NCI-H146 (cell line): ENCODE results near the gene ZNF780A.
"Not testable (repeated sequence)": the region's sequence is repeated elsewhere in the genome, so short reads cannot be mapped to it uniquely, and the experiment has no call there.

ENCODE experiments used
- DNase-seq: peaks from one replicate; lab custom pipeline; 2025; lab: John Stamatoyannopoulos, UW

ZNF780A gene

DNA sequence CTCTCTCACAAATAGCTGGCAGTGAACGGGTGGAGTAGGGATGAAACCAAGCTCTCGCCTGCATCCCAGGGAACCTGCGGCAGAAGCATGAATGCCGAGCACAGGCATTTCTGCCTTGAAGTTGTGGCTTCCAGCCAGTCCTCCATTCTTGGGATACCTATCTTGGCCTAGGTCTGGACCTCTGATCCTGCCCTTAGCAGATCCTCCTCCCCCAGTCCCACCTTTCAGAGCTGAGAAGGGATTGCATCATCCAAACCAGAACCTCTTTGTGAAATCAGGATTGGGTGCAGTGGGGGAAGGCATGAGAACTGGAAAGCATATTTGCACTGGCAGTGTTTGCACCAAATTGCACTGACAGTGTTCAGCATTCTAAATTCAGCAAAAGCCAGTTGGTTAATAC, 5.8 kb downstream of the ZNF780A start:
- DNase-seq, result no peak

DNA sequence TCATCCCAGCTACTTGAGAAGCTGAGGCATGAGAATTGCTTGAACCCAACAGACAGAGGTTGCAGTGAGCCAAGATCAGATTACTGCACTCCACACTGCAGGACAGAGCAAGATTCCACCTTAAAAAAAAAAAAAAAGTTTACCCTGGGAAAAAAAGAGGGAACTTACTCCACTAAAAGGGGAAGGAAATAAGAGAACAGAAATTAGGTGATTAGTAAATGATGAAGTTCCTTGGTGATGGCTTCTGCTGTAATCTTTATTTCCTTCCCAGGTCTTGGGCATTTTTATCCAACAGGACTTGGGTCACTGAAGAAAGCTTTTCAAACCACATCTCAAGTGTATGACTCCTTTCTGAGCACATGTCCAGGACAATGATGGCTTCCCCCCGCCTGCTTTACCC, 9.3 kb downstream of the ZNF780A start:
- no peak for DNase-seq

GRCh38 chr19:40080289-40080688, 10.5 kb downstream of the ZNF780A start:
- DNase-seq, result no peak

GRCh38 chr19:40078377-40078776, 12.4 kb downstream of the ZNF780A start:
- DNase-seq, result no peak

DNA sequence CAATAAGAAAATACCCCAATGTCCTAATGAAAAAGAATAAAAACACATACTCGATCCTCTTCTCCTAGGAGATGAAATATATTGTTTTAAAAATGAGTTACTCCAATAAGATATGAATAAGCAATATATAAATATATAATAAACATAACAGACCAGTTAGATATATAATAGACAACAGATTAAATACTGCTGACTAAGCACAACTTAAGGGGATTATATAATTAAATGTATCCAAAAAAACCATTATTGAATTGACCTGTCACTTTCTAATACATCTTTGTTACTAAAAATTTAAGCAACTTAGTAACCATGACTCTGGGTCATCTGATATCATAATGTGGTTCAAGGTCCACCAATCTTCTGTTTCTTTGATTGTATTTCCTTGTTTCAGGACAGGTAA, 20.7 kb downstream of the ZNF780A start:
- no peak for DNase-seq

GRCh38 chr19:40059624-40060023, 31.1 kb downstream of the ZNF780A start:
- no peak for DNase-seq

GRCh38 chr19:40057166-40057565, 33.6 kb downstream of the ZNF780A start:
- no peak for DNase-seq

DNA sequence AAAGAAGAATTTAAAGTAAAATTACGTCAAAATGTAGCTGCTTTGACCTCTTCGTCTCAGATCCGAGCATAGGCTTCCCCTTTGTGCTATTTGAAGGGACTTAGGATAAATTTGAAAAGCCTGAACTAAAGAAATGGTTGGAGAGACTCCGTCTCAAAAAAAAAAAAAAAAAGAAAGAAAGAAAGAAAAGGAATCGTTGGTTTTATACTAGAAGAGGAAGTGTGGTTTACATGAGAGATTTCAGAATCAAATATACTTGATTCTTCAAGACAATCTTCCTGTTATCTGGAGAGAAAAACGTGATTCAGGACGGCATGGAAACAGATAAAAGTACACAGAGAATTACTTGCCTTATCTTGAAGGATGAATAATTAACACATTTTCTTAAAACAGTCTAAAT, 34.2 kb downstream of the ZNF780A start:
- DNase-seq, result no peak

- peak; percentile 80 for DNase-seq
These were observed 34.8 kb downstream of the ZNF780A start, which contains the start of gene ZNF780B for GRCh38 chr19:40055832-40056504. Gene ZNF780B (minus strand): TSS chr19:40056231. CDS start chr19:40050332, 5,899 bp downstream.

DNA sequence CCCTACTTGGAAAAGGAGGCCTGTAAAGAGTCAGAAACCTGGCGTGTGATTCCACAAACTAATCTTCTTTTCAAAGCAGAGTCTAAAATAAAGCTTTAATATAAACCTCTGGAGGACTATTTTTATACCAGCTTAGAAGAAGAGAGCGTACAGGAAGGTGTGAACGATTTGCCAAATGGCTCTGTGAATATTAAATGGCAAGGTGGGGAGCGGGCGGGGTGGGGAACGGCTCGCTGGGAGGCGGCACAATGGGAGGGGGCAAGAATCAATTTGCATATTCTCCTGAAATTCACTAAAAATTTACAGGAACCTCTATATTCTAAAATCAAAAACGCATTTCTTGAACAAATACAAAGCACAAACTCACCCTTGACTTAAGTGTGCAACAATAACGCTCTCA, 35.7 kb downstream of the ZNF780A start:
- no peak for DNase-seq

DNA sequence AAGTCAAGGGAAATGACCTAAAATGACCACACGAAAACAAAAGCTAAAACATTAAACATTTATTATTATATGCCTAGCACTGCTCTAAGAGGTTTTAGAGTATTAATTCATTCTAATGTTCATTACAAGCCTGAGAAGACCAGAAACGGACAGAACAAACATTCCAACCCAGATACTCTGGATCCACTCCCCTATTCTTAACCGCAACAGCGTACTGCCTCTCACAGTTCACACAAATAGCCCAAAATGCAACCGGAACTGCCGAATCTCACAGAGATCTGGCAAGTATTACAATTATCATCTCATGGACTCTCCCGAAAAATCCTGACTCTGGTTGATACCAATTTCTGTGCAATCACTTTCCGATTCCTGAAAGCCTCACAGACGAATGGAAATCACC, 36.1 kb downstream of the ZNF780A start:
- DNase-seq, result no peak

DNA sequence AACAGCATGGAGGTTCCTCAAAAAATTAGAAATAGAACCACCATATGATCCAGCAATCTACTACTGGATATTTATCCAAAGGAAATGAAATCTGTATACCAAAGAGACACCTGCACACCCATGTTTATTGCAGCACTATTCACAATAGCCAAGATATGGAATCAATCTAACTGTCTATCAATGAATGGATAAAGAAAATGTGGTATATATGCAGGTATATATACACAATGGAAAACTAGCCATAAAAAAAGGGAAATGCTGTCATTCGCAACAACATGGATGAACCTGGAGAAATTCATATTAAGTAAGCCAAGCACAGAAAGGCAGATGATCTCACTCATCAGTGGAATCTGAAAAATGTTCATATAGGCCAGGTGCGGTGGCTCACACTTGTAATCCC, 37.3 kb downstream of the ZNF780A start:
- DNase-seq, result no peak

DNA sequence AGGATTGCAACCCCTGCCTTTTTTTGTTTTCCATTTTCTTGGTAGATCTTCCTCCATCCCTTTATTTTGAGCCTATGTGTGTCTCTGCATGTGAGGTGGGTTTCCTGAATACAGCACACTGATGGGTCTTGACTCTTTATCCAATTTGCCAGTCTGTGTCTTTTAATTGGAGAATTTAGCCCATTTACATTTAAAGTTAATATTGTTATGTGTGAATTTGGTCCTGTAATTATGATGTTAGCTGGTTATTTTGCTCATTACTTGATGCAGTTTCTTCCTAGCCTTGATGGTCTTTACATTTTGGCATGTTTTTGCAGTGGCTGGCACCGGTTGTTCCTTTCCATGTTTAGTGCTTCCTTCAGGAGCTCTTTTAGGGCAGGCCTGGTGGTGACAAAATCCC, 49.0 kb downstream of the ZNF780A start:
- DNase-seq, result not testable (repeated sequence)

GRCh38 chr19:40038047-40038446, 52.7 kb downstream of the ZNF780A start:
- not testable (repeated sequence) for DNase-seq

GRCh38 chr19:40035996-40036395, 54.7 kb downstream of the ZNF780A start:
- no peak for DNase-seq

DNA sequence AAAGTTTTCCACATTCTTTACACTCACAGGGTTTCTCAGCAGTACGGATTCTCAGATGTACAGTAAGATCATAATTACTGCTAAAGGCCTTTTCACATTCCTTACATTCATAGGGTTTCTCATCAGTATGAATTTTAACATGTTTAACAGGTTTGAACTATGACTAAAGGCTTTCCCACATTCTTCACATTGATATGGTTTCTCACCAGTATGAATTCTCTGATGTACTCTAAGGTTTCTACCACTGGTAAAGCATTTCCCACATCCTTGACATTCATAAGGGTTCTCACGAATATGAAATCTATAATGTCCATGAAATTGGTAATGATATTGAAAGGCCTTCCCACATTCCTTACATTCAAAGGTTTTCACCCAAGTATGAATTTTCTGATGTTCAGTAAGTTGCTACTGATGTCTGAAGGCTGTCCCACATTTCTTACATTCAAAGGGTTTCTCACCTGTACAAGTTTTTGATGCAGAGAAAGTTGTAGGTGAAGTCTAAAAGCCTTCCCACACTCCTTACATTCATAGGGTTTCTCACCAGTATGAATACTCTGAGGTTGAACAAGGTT, 56.7 kb downstream of the ZNF780A start:
- no peak for DNase-seq

- no peak for DNase-seq
These were observed 64.2 kb downstream of the ZNF780A start for GRCh38 chr19:40026597-40026970.

- no peak for DNase-seq
These were observed 64.7 kb downstream of the ZNF780A start for GRCh38 chr19:40025938-40026596.

DNA sequence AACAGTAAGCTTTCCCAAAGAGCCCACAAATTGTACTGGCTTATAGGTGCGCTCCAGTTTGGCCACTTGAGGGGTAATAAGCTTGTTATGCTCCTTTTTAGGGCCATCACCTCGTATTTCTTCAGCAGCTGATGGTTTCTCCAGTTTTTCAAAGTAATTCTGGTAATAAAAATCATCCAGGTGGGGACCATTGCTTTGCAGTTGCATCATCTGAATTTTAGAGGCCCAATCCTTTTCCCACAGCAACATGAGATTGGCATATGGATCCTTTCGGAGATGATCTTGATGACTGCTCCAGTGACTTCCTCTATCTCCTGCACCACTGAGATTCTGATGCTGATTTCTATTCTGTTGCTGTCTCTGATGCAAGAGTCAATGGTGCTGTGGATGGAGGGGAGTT, 66.8 kb downstream of the ZNF780A start:
- DNase-seq, result no peak
